GM03348 (cell line): ENCODE results near the gene PPP3CB.
"Not testable (repeated sequence)": the region's sequence is repeated elsewhere in the genome, so short reads cannot be mapped to it uniquely, and the experiment has no call there.

ENCODE experiments used
- DNase-seq: peaks from one replicate; pipeline ENCODE4 v3.0.0; 2012; ENCODE audit warnings: low spot score

The PPP3CB gene

GRCh38 chr10:73414230-73414945, 81.4 kb downstream of the PPP3CB start:
- DNase-seq: no peak

DNA sequence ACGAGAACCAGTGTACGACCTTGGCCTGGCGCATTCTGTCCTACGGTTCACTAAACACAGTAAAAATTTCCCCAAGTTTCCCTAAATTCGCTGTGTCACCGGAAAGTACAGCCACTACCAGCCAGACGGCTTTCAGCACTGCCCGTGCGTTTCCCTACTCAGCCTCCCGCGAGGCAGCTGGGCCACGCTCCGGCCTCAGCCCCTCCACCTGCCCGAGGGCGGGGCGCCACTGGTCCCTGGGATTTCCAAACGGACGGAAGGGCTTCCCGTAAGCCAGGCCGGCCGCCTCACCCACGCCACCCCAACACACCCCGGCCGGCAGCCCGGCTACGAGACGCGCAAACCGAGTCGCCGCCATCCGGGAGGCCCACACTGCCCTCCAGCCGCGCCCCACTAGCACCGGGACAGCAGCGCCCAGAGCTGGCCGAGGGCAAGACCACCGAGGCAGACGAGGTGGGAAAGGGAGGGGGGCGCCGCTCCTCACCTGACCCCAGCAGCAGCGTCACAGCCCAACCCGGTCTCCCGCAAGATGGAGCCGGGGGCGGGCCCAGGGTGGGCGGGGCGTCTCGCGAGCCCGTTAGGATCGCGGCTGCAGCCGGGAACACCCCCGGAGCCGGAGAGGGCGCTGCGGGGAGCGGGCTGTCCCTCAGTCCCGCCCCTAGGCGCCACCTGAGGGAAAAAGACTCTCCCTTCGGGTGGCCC, 82.1 kb downstream of the PPP3CB start, which contains the start of gene ANXA7:
ANXA7 (minus strand) TSS at position 531 of the 702 bp plus-strand sequence. CDS start 13,202 bp downstream, outside the sequence.
- peak; percentile 99 for DNase-seq

GRCh38 chr10:73413108-73413527, 82.7 kb downstream of the PPP3CB start:
- DNase-seq: no peak

- DNase-seq: no peak
Observed at GRCh38 chr10:73410897-73411296, 84.9 kb downstream of the PPP3CB start.

GRCh38 chr10:73408978-73409521, 86.8 kb downstream of the PPP3CB start:
- no peak for DNase-seq

DNA sequence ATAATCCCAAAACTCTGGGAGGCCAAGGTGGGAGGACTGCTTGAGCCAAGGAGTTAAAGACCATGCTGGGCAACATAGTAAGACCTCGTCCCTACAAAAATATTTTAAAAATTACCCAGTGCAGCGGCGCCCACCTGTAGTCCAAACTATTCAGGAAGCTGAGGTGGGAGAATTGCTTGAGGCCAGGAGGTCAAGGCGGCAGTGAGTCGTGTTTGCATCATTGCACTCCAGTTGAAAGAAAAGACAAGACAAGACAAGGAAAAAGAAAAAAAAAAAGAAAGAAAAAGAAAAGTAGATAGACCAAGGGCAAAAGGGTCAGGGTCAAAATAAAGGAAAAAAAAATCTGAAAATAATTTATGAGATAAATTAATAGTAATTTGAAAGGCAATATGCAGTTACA, 87.8 kb downstream of the PPP3CB start:
- no peak for DNase-seq

- DNase-seq: no peak
Observed at GRCh38 chr10:73407495-73407894, 88.3 kb downstream of the PPP3CB start.

DNA sequence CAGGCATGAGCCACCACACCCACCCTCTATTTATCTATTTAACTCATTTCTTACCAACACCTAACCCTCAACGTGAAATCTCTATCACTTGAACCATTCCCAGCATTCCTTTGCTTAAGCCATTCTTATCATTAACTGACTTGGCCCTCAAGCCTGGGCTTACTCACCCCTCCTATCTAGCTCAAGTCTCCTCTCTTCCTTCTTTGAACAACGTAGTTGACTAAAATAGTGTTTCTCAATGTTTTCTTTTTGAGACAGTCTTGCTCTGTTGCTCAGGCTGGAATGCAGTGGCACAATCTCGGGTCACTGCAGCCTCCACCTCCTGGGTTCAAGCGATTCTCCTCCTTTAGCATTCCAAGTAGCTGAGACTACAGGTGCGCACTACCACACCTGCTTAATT, 89.0 kb downstream of the PPP3CB start:
- DNase-seq: no peak

GRCh38 chr10:73405556-73405955, 90.3 kb downstream of the PPP3CB start:
- DNase-seq: no peak

DNA sequence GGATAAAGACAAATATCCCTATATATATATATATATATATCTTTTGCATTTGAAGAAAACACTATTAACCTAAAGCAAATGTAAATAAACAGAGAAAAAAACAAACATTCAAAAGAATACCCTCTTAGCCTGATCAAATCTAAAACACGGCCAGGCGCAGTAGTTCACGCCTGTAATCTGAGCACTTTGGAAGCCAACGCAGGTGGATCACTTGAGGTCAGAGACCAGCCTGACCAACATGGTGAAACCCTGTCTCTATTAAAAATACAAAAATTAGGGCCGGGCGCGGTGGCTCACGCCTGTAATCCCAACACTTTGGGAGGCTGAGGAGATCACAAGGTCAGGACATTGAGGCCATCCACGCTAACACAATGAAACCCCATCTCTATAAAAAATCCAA, 91.1 kb downstream of the PPP3CB start:
- no peak for DNase-seq

GRCh38 chr10:73401636-73402035, 94.2 kb downstream of the PPP3CB start:
- no peak for DNase-seq

DNA sequence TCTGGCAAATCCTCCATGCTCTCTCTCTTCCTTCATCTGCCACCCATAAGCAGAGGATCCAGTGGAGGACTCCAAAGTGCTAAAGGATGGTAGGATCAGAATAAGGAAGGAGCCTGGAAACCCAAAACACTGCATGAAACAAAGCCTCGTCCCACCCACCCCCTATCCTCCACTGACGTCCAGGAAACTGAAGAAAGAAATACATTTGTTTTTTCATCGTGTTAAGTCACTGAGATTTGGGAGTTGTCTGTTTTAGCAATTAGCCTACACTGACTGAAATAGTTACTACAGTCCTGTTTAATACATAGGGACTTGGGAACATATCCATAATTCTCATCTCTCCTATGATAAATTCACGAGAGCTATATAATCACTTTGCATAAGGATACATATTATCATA, 96.8 kb downstream of the PPP3CB start:
- DNase-seq: no peak

- DNase-seq: no peak
Observed at GRCh38 chr10:73398024-73398423, 97.8 kb downstream of the PPP3CB start.

DNA sequence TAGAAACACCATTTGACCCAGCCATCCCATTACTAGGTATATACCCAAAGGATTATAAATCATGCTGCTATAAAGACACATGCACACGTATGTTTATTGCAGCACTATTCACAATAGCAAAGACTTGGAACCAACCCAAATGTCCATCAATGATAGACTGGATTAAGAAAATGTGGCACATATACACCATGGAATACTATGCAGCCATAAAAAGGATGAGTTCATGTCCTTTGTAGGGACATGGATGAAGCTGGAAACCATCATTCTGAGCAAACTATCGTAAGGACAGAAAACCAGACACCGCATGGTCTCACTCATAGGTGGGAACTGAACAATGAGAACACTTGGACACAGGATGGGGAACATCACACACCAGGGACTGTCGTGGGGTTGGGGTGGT, 101.5 kb downstream of the PPP3CB start:
- not testable (repeated sequence) for DNase-seq

- no peak for DNase-seq
Observed at GRCh38 chr10:73388228-73388627, 107.6 kb downstream of the PPP3CB start.

DNA sequence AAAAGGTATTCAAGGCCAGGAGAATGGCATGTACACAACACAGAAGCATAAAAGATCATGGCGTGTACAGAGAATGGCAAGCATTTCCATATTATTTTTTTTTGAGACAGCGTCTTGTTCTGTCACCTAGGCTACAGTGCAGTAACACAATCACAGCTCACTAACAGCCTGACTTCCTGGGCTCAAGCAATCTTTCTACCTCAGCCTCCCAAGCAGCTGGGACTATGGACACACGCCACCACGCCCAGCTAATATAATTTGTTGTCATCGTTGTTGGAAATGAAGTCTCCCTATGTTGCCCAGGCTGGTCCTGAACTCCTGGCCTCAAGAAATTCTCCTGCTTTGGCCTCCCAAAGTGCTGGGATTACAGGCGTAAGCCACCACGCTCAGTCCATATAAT, 109.2 kb downstream of the PPP3CB start:
- DNase-seq: no peak
